Renal cortical epithelial cell (primary cell): ENCODE data around the gene CERS3. TPM values are rescaled to one million over a fixed set of nuclear protein-coding genes. Genes with fewer than 3 reads are reported as not detected.

Source experiments
- DNase-seq: peaks from one replicate; pipeline ENCODE4 v3.0.0-alpha.2; 2011; ENCODE audit warnings: low read depth
- total RNA-seq: library from RNA; depleted of rRNA; stranded (reverse); fragments of >200 nt; gene quantifications from 2 replicates; pipeline ENCODE4 v1.2.3, GENCODE V29; 2014

The CERS3 gene
- total RNA-seq, 1 donor from 2014 or later, result not detected

DNA sequence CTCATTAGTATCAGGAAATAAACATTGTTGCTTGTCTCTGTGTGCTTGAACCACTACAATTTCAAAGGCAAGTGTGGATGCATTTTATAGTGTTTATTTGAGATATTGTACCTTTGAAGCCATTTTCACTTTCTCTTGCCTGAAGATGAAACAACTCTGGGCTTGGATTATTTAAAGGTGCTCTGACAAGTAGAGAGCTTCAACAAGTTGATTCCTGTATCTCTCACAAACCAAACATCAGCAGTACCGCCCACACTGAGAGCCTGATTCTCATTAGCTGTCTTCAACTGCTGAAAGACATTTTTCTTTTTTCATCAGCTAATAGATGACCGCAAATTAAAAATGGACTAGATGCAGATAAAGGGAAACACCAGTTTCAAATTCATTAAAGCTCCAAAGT, 806 bp upstream of the CERS3 start:
- DNase-seq, result no peak

DNA sequence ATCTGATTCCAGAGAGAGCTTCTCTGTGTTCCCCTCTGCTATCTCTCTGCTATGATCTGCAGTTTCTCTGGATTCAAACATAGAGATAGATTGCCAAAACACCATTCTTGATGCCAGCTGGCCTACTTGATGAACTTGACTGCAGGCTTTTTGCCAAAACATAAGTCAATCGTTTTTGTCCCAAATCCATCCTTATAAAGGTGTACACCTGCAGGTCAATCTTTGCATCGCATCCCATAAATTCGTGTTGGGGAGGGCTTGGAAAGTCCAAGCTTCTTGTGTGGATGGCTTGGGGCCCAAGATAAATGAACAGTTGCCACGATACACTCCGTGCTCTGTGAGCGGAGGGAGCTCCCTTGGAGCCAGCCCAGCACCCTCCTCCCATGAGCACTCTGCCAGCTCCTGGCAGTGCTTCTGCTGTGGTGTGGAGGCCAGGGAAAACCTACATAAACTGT, 2.7 kb downstream of the CERS3 start:
- no peak for DNase-seq

GRCh38 chr15:100525436-100525835, 3.3 kb downstream of the CERS3 start:
- DNase-seq, result no peak

DNA sequence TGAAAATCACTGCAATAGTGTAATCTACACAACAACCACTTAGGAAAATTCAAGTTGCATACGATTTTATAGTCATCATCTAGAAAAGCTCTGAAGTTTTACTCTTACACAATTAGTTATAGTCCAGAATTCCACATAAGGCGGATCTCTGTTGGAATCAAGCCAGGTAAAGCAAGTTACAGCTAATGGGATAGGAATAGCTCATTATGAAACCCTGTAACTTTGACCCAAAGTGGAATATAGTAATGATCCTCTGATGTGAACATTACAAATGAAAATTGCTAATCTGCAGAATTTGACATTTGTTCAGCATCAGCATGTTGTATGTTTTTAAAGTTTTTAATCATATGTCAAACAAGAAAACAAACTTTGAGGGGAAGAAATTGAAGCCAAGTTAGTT, 4.4 kb downstream of the CERS3 start:
- no peak for DNase-seq

DNA sequence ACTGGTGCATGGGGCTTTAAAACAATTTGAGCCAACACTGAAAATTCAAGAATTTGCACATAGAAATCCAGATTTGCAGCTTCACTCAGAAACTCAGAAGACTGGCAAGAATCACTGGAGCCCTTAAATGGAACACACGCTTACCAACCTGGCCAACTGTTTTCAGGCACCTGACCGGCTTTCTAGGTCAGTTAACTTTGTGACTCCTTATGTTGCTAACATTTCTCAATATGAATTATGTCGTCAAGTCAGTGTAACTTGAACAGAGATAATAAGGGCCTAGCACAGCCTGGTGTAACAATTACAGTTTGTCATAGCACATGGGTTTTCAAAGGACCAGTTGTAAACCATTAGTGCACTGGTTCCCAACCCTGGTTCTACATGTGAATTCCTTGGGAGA, 6.8 kb downstream of the CERS3 start:
- DNase-seq, result no peak

DNA sequence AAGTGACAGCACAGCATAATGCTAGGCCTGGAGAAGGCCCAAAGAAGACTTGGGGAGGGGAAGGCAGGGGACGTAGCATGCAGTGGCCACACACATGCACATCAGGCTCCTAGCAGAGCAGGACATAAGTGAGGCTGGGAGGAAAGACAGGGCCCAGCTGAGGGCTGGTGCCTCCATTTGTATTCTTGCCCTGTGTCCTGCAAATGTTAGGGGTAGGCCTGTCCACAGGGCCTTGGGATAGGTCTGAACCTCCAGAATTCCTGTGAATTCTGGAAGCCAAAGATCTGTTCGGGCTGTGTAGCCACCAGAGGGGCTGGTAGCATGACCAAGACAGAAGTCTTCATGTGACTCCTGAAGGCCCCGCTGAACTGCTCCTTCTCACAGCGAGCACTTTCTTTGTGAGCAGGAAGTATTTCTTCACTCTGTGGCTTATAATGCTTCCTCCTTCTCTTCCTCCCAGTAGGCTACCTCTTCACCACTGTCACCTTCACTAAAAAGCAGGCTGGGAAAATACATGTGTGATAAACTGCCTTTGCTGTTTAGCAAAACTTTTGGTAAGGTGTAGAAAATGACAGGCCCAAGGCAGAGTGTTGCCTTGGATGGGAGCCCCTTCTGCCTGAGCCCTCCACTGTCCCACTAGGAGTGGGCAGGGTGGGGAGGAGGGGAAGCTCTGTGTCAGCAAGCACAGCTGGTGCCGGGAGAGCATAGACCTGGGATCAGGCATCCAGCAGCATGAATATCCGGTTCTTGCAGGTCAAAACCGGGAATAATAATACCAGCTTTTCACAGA, 8.4 kb downstream of the CERS3 start:
- DNase-seq, result no peak

DNA sequence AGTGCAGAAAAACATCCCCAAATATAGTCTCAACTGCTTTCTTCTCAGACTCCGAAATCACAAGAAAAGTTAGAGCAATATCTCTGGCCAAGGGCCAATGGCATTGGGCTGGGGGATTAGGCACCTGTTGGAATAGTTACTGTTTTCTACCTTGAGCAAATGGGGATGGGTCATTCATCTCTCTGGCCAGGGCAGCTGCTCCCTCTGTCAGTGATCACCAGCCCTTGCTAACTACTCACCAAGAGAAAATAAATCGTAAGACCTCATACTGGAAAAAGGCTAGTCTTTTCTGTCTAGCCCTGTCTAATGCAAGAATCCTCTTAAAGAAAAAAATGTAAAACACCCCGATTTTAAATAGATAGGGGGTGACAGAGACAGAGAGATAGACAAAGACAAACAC, 10.9 kb downstream of the CERS3 start:
- DNase-seq, result no peak

GRCh38 chr15:100516643-100517512, 11.9 kb downstream of the CERS3 start:
- DNase-seq, result no peak

DNA sequence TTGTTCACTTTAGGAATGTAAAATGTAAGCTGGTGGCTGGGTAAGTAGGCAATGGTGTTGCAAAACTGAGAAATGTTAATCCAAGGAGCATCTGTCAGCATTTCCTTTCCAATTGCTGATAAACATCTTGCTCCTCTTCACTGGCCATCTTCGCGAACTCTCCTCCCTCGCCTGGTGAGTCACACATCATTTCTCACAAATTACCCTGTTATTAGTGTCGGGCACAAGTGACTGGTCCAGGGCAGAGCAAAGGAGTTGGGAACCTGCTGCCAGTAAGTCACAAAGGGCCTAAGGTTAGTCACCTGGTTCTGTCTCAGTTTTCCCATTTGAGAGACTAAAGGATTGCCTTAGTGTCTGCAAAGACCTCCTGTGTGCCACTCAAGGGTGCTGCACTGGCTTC, 13.0 kb downstream of the CERS3 start:
- no peak for DNase-seq

- no peak for DNase-seq
These were observed 20.0 kb downstream of the CERS3 start for GRCh38 chr15:100508641-100509300.

- DNase-seq, result no peak
These were observed 26.1 kb downstream of the CERS3 start for GRCh38 chr15:100502651-100503050.

GRCh38 chr15:100501117-100501516, 27.6 kb downstream of the CERS3 start:
- no peak for DNase-seq

DNA sequence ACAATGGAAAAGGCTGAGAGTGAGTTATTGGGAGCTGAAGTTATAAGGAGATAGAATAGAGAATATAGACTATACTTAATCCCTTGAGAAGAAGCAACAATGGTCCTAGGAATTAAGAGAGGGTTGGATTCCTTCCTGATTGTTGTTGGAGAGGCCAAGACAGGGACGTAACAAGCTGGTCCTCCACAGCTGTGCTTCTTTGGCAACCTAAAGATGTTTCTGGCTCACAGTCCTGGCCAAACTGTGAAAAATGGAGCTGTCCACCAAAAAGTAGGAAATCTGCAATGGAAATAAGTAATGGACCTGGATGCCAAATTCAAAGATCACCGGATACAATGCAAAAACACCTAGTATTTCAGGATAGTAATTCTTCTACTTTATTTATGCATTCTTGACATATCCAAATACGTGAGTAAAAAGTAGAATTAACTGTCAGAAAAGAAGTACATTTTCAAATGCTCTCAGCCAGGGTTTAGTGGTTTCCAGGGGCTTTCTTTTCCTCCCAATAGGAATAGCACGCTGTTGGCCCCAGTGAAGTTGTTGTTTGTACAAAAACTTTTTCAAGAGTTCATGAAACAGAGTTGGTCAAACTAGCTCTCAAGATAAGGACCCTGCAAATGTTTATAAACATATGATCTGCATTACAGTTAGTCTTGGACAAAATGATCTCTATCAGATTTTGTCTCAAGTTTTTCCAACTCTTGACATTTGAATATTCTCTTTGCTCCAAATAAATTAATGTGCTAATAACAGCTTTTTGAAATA, 28.3 kb downstream of the CERS3 start:
- no peak for DNase-seq

- DNase-seq, result no peak
These were observed 32.9 kb downstream of the CERS3 start for GRCh38 chr15:100495861-100496260.

DNA sequence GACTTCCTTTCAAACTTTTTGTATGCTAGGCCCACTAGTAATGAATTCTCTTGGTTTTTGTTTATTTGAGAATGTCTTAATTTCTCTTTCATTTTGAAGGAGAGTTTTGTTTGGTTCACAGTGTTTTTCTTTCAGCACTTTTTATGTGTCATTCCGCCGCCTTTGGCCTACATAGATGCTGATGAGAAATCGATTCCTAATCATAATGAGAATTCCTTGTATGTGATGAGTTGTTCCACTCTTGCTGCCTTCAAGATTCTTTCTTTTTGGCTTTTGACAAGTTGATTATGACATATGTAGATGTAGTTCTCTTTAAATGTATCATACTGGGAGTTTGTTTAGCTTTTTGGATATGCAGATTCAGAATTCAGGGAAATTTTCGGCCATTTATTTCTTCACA, 35.5 kb downstream of the CERS3 start:
- no peak for DNase-seq

- DNase-seq, result no peak
These were observed 44.3 kb downstream of the CERS3 start for GRCh38 chr15:100484443-100484842.

DNA sequence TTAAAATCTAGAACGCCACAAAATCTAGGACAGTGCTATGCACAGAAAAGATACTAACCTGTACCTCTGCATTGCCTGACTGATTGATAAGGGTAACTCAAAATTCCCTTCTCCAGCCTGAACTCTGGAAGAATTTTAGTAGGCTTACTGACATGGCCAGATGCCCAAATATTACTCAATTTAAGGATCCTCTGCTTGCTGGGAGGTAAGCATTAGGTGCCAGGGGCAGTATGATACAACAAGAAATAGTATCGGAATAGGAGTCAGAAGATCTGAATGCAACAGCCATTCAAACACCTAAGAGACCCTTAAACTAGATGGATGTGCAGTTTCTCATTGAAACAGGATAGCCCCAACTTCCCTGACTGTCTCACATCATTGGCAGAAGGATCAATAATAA, 45.4 kb downstream of the CERS3 start:
- DNase-seq, result no peak

DNA sequence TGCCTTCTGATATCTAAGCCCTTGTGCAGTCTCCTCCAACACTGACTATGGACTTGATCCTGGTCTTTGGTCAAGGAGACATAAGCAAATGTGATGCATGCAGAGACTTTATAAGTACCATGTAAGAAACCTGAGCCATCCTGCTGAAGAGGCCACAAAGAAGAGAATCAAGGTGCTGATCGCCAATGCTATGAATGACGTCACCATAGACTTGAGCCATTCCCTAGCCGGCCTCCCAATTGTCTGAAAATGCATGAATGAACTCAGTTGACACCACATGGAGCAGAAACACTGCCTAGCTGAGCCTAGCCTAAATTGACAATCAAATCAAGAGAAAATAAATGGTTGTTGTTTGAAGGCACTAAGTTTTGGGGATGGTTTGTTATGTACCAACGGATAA, 51.9 kb downstream of the CERS3 start:
- DNase-seq, result no peak

- no peak for DNase-seq
These were observed 56.0 kb downstream of the CERS3 start for GRCh38 chr15:100472736-100473135.

GRCh38 chr15:100471933-100472332, 56.8 kb downstream of the CERS3 start:
- no peak for DNase-seq

GRCh38 chr15:100468285-100468684, 60.5 kb downstream of the CERS3 start:
- peak; percentile 63 for DNase-seq

DNA sequence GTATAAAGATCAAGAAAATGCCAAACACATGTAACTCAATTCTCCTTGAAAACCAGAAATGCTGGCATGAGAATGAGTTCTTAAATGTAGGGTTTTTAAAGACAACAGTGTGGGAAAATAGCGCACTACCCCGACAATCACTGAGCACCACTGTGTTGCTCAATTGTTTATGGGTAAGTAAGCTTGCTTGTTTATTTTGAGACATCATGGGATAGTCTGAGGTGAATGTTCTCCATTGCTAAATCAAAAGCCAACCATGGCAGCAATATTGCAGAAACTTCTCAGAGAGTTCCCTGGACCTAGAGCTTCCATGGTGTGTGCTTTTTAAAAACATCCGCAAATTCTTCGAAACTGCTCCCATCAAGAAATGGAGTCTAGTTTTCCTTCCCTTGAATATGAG, 62.7 kb downstream of the CERS3 start:
- no peak for DNase-seq
